Hematopoietic multipotent progenitor cell treated with erythropoietin and hydrocortisone succinate and interleukin-3 and kit ligand, for 8 days (in vitro differentiated cells): ENCODE results near the gene CAPN15.

Experiments
- DNase-seq: peaks from one replicate; pipeline ENCODE4 v3.0.0-alpha.2; 2015

Gene CAPN15

GRCh38 chr16:548586-548985, 21.1 kb downstream of the CAPN15 start:
- no peak for DNase-seq

GRCh38 chr16:549544-550263, 22.2 kb downstream of the CAPN15 start:
- no peak for DNase-seq

- DNase-seq = no peak
Measured at GRCh38 chr16:551210-551609, 23.7 kb downstream of the CAPN15 start.

- DNase-seq = no peak
Measured at GRCh38 chr16:552171-552570, 24.7 kb downstream of the CAPN15 start.

GRCh38 chr16:553601-554296, 26.2 kb downstream of the CAPN15 start:
- DNase-seq = no peak

- DNase-seq = no peak
Measured at GRCh38 chr16:554297-554621, 26.7 kb downstream of the CAPN15 start.

GRCh38 chr16:554640-555365, 27.3 kb downstream of the CAPN15 start:
- DNase-seq = no peak

- DNase-seq = no peak
Measured at GRCh38 chr16:555528-556473, 28.3 kb downstream of the CAPN15 start.

GRCh38 chr16:556474-557173, 29.1 kb downstream of the CAPN15 start:
- no peak for DNase-seq

- no peak for DNase-seq
Measured at GRCh38 chr16:557463-558297, 30.2 kb downstream of the CAPN15 start.

- no peak for DNase-seq
Measured at GRCh38 chr16:558298-559020, 30.9 kb downstream of the CAPN15 start.

GRCh38 chr16:559021-559380, 31.5 kb downstream of the CAPN15 start:
- no peak for DNase-seq

GRCh38 chr16:559411-560203, 32.1 kb downstream of the CAPN15 start:
- DNase-seq = no peak

GRCh38 chr16:560204-560700, 32.7 kb downstream of the CAPN15 start, which contains the start of gene PRR35:
TSS of gene PRR35 (plus strand) at chr16:560394. CDS start at chr16:563295, 2,901 bp downstream.
- DNase-seq = no peak

GRCh38 chr16:560701-561412, 33.3 kb downstream of the CAPN15 start:
- DNase-seq = no peak

- DNase-seq = no peak
Measured at GRCh38 chr16:561413-561794, 33.9 kb downstream of the CAPN15 start.

- no peak for DNase-seq
Measured at GRCh38 chr16:561957-562938, 34.7 kb downstream of the CAPN15 start.
